ENCODE data around the gene SDCCAG8.

SDCCAG8 gene

GRCh38 chr1:243393096-243393495, 137.3 kb downstream of the SDCCAG8 start:
- no peak for DNase-seq (ENCODE audit: low spot score)

GRCh38 chr1:243394066-243394465, 138.2 kb downstream of the SDCCAG8 start:
- no peak for DNase-seq (ENCODE audit: low spot score)

- DNase-seq (ENCODE audit: low spot score): no peak
Observed at GRCh38 chr1:243394601-243395464, 139.0 kb downstream of the SDCCAG8 start.

GRCh38 chr1:243396424-243396823, 140.6 kb downstream of the SDCCAG8 start:
- DNase-seq (ENCODE audit: low spot score): no peak

- DNase-seq (ENCODE audit: low spot score): no peak
Observed at GRCh38 chr1:243396876-243397275, 141.0 kb downstream of the SDCCAG8 start.

GRCh38 chr1:243397613-243398321, 141.9 kb downstream of the SDCCAG8 start:
- no peak for DNase-seq (ENCODE audit: low spot score)

- no peak for DNase-seq (ENCODE audit: low spot score)
Observed at GRCh38 chr1:243399561-243400155, 143.8 kb downstream of the SDCCAG8 start.

- no peak for DNase-seq (ENCODE audit: low spot score)
Observed at GRCh38 chr1:243402868-243403267, 147.0 kb downstream of the SDCCAG8 start.

- no peak for DNase-seq (ENCODE audit: low spot score)
Observed at GRCh38 chr1:243406424-243406823, 150.6 kb downstream of the SDCCAG8 start.

GRCh38 chr1:243407284-243408018, 151.6 kb downstream of the SDCCAG8 start:
- DNase-seq (ENCODE audit: low spot score): no peak

- DNase-seq (ENCODE audit: low spot score): no peak
Observed at GRCh38 chr1:243408479-243408878, 152.6 kb downstream of the SDCCAG8 start.

GRCh38 chr1:243409284-243409683, 153.4 kb downstream of the SDCCAG8 start:
- no peak for DNase-seq (ENCODE audit: low spot score)

- no peak for DNase-seq (ENCODE audit: low spot score)
Observed at GRCh38 chr1:243411472-243411871, 155.6 kb downstream of the SDCCAG8 start.

- DNase-seq (ENCODE audit: low spot score): no peak
Observed at GRCh38 chr1:243413431-243414151, 157.8 kb downstream of the SDCCAG8 start.

- DNase-seq (ENCODE audit: low spot score): no peak
Observed at GRCh38 chr1:243414152-243414494, 158.3 kb downstream of the SDCCAG8 start.

- DNase-seq (ENCODE audit: low spot score): no peak
Observed at GRCh38 chr1:243415663-243416408, 160.0 kb downstream of the SDCCAG8 start.

GRCh38 chr1:243416495-243416894, 160.7 kb downstream of the SDCCAG8 start:
- no peak for DNase-seq (ENCODE audit: low spot score)

- no peak for DNase-seq (ENCODE audit: low spot score)
Observed at GRCh38 chr1:243420016-243420945, 164.4 kb downstream of the SDCCAG8 start.

GRCh38 chr1:243420946-243421685, 165.3 kb downstream of the SDCCAG8 start:
- DNase-seq (ENCODE audit: low spot score): no peak

Measured in HuH-7.5 (cell line).